A673 (cell line): ENCODE results near the gene RBFOX1. TPM values are rescaled to one million over a fixed set of nuclear protein-coding genes. Genes with fewer than 3 reads are reported as not detected.

Experiments
- BruUV-seq: library from RNA; stranded (reverse); fragments of 400-500 nt; replicated peaks from 2 replicates; lab custom pipeline; 2021; lab: Mats Ljungman, UMichigan
- CTCF ChIA-PET: fragments of 300-600 bp; sonication (Branson Sonifier 250); formaldehyde crosslinking; loops from one replicate; lab custom pipeline; 2022; ENCODE audit warnings: antibody characterized with exemption; lab: Charles Lee
- POLR2A ChIA-PET: fragments of 300-600 bp; sonication (Branson Sonifier 250); formaldehyde crosslinking; loops from one replicate; lab custom pipeline; 2022; ENCODE audit warnings: antibody characterized with exemption; ENCODE audit not compliant: low non-redundant PET; lab: Charles Lee
- DNase-seq: peaks from one replicate; pipeline ENCODE4 v3.0.0-alpha.2; 2015; ENCODE audit warnings: low spot score
- H3K27ac ChIP-seq: fragments of 200-600 bp; sonication (generic); 2 replicates; pipeline ENCODE4 v1.5.1; 2016; ENCODE audit warnings: mixed run types, low read depth, mild to moderate bottlenecking, mixed read lengths, antibody characterized with exemption, low read length; ENCODE audit not compliant: poor library complexity, severe bottlenecking
- H3K27me3 ChIP-seq: fragments of 200-600 bp; sonication (generic); replicated peaks from 2 replicates; pipeline ENCODE4 v1.6.1; 2017; ENCODE audit warnings: mixed run types, low read depth, mild to moderate bottlenecking, mixed read lengths, antibody characterized with exemption, low read length; ENCODE audit not compliant: insufficient read depth, poor library complexity
- H3K36me3 ChIP-seq: fragments of 200-600 bp; sonication (generic); 2 replicates; pipeline ENCODE4 v1.6.1; 2016; ENCODE audit warnings: mixed run types, mild to moderate bottlenecking, mixed read lengths, antibody characterized with exemption, low read length; ENCODE audit not compliant: insufficient read depth, poor library complexity, severe bottlenecking
- H3K4me1 ChIP-seq: fragments of 200-600 bp; sonication (generic); 2 replicates; pipeline ENCODE4 v1.6.1; 2017; ENCODE audit warnings: mixed run types, mild to moderate bottlenecking, mixed read lengths, antibody characterized with exemption, low read length; ENCODE audit not compliant: insufficient read depth, poor library complexity, severe bottlenecking
- H3K4me3 ChIP-seq: fragments of 200-600 bp; sonication (generic); 2 replicates; pipeline ENCODE4 v1.5.1; 2016; ENCODE audit warnings: low read depth, mixed run types, mild to moderate bottlenecking, mixed read lengths, low read length; ENCODE audit not compliant: poor library complexity, severe bottlenecking
- H3K9me3 ChIP-seq: fragments of 200-600 bp; sonication (generic); 2 replicates; pipeline ENCODE4 v1.6.1; 2016; ENCODE audit warnings: mixed run types, low read depth, mild to moderate bottlenecking, mixed read lengths, antibody characterized with exemption, low read length; ENCODE audit not compliant: poor library complexity, severe bottlenecking
- CTCF ChIP-seq: fragments of 300-800, 200-600 bp; sonication (generic); conservative IDR thresholded peaks from 2 replicates; pipeline ENCODE4 v1.5.1; 2017; ENCODE audit warnings: low read depth, mild to moderate bottlenecking, antibody characterized with exemption, low read length, moderate library complexity, mixed read lengths
- EZH2 ChIP-seq: fragments of 200-600 bp; sonication (generic); IDR thresholded peaks from 2 replicates; pipeline ENCODE4 v1.6.1; 2017; ENCODE audit warnings: borderline replicate concordance, low read depth, mild to moderate bottlenecking, mixed read lengths, antibody characterized with exemption, low read length; ENCODE audit not compliant: poor library complexity, severe bottlenecking
- intact Hi-C: fragments of 100-400 bp; cut with micrococcal nuclease; formaldehyde crosslinking; loops from one replicate; pipeline ENCODE4 v1.10.0; 2022; ENCODE audit not compliant: unreplicated experiment
- total RNA-seq: library from RNA; stranded (reverse); gene quantifications from 2 replicates; pipeline ENCODE4 v1.2.3, GENCODE V29; 2021

RBFOX1 gene
- total RNA-seq, 1 experiment from 2014 or later, result 1.8 TPM

- H3K27me3 ChIP-seq, result no peaks in the 10 kb centered on the region
- ChIA-PET POLR2A (no interaction called here), CTCF (no interaction called here)
- BruUV-seq, result no TSS peak
- no peaks in the 10 kb centered on the region for H3K36me3 ChIP-seq
- TF ChIP-seq CTCF (no peak), EZH2 (no peak)
- H3K27ac ChIP-seq, result no peak overlapping the region
- no peak for DNase-seq
- intact Hi-C loops, result no loop called here
- no peak overlapping the region for H3K4me3 ChIP-seq
- H3K9me3 ChIP-seq, result peaks cover 5% of the 10 kb centered on the region
- no peaks in the 10 kb centered on the region for H3K4me1 ChIP-seq
Measured at GRCh38 chr16:7644176-7644575, 311.5 kb downstream of the RBFOX1 start.

- no peak overlapping the region for H3K4me3 ChIP-seq
- intact Hi-C loops, result no loop called here
- H3K9me3 ChIP-seq, result peaks cover 5% of the 10 kb centered on the region
- no peak overlapping the region for H3K27ac ChIP-seq
- CTCF ChIA-PET, result no interaction called here
- DNase-seq, result no peak
- H3K36me3 ChIP-seq, result no peaks in the 10 kb centered on the region
- TF ChIP-seq CTCF, result no peak
- no peaks in the 10 kb centered on the region for H3K27me3 ChIP-seq
- no TSS peak for BruUV-seq
- POLR2A ChIA-PET, result no interaction called here
- no peaks in the 10 kb centered on the region for H3K4me1 ChIP-seq
Measured at GRCh38 chr16:7644811-7645210, 312.2 kb downstream of the RBFOX1 start.

DNA sequence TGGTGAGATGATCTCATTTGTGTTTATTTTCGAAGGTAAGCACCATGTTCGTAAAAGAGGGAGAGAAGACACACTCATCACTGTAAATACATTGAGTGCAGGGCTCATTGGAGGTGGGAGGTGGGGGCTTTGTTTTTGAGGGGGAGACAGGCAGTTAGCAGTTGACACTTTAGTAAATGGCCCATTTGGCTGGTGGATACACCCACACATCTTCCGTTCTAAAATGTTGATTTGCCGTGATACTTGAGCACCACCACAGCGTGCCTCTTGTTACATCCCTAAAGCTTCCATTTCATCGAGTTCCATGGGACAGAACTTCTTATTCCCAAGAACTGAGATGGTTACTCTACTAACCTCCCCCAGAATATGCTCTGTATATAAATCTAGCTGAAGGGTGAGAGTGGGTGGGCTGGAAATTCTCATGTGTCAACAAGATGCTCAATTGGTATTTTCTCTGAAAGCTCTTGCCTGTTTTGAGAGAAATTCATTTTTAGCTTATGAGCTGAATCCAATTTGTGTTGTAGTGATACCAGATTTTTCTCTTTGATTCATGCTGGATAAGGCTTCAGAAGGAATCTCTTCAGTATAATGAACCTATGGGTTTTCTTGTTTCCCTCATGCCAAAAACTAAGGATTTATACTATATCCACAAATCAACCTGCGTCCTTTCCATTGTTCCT, 314.3 kb downstream of the RBFOX1 start:
- TF ChIP-seq CTCF, result no peak
- TF ChIP-seq EZH2, result no peak
- CTCF ChIA-PET, result no interaction called here
- H3K27ac ChIP-seq, result no peak overlapping the region
- H3K36me3 ChIP-seq, result no peaks in the 10 kb centered on the region
- no peak for DNase-seq
- intact Hi-C loops, result no loop called here
- no TSS peak for BruUV-seq
- POLR2A ChIA-PET, result no interaction called here
- no peaks in the 10 kb centered on the region for H3K4me1 ChIP-seq
- no peaks in the 10 kb centered on the region for H3K9me3 ChIP-seq
- H3K4me3 ChIP-seq, result no peak overlapping the region
- H3K27me3 ChIP-seq, result no peaks in the 10 kb centered on the region
